Gastrocnemius medialis (tissue), 4 donors: ENCODE measurements around the gene TASOR. TPM values are rescaled to one million over a fixed set of nuclear protein-coding genes. Genes with fewer than 3 reads are reported as not detected.

ENCODE experiments used
- ATAC-seq, 2 donors: fragments of 150-250 bp; one replicate each; pipeline ENCODE4 v1.9.1; 2016
- DNase-seq, 2 donors: peaks; one replicate each; pipeline ENCODE4 v3.0.0-alpha.2; 2019
- H3K27ac ChIP-seq, 4 donors: fragments of 200-600 bp; sonication (generic); 1 replicate in 1 of 4; 2 replicates in 3 of 4; pipeline ENCODE4 v1.5.1; 2016 to 2018; ENCODE audit warnings: mild to moderate bottlenecking in 2 of 4, moderate library complexity in 1 of 4
- H3K27me3 ChIP-seq, 3 donors: fragments of 200-600 bp; sonication (generic) in 2 of 3; 1 replicate in 1 of 3; 2 replicates in 2 of 3; pipeline versions ENCODE4 v1.5.1 to v1.6.0; 2016 to 2019; ENCODE audit warnings: mild to moderate bottlenecking in 1 of 3, moderate library complexity in 1 of 3
- H3K36me3 ChIP-seq, 2 donors: fragments of 200-600 bp; sonication (generic) in 1 of 2; one replicate each; pipeline ENCODE4 v1.5.1; 2017 to 2018
- H3K4me1 ChIP-seq, 2 donors: fragments of 200-600 bp; sonication (generic) in 1 of 2; one replicate each; pipeline ENCODE4 v1.5.1; 2016 to 2017; ENCODE audit warnings: mild to moderate bottlenecking in 2 of 2
- H3K4me3 ChIP-seq, 4 donors: fragments of 200-600 bp; sonication (generic) in 3 of 4; 1 replicate in 1 of 4; 2 replicates in 3 of 4; pipeline ENCODE4 v1.5.1; 2016 to 2019; ENCODE audit warnings: mild to moderate bottlenecking in 2 of 4
- H3K9me3 ChIP-seq, 3 donors: fragments of 200-600 bp; sonication (generic) in 2 of 3; 1 replicate in 1 of 3; 2 replicates in 2 of 3; pipeline ENCODE4 v1.5.1; 2016 to 2019
- CTCF ChIP-seq, 5 experiments: fragments of 450-650 bp in 3 of 5; fragments of 200-600 bp in 2 of 5; sonication (generic) in 2 of 5; IDR thresholded peaks in 4 of 5; conservative IDR thresholded peaks in 1 of 5; 1 replicate in 4 of 5; 2 replicates in 1 of 5; pipeline ENCODE4 v1.5.1; 2016 to 2019; ENCODE audit warnings: antibody characterized with exemption in 5 of 5, mild to moderate bottlenecking in 3 of 5, moderate library complexity in 3 of 5
- POLR2A ChIP-seq, 2 donors: fragments of 450-650 bp; IDR thresholded peaks; one replicate each; pipeline ENCODE4 v1.6.1; 2017; ENCODE audit warnings: antibody characterized with exemption in 2 of 2, mild to moderate bottlenecking in 2 of 2, moderate library complexity in 2 of 2
- in situ Hi-C, 4 donors: fragments of 200-750 bp; cut with MboI; loops; one replicate each; pipeline versions ENCODE4 v1.15.0 to v1.8.0; 2017; ENCODE audit warnings: low sequenced_read_pairs in 4 of 4
- intact Hi-C: fragments of 100-400 bp; cut with DNase I; formaldehyde crosslinking; loops from one replicate; pipeline ENCODE4 v1.15.1; 2023; ENCODE audit warnings: low total_unique reads
- total RNA-seq, 4 donors: library from RNA; depleted of rRNA; stranded (reverse); fragments of >200 nt; gene quantifications; one replicate each; pipeline versions ENCODE4 v1.1.0 to v1.2.3, GENCODE V29; 2016

TASOR gene
- total RNA-seq, 4 donors from 2014 or later: 15.4 to 47.2 (median 31.8) TPM

DNA sequence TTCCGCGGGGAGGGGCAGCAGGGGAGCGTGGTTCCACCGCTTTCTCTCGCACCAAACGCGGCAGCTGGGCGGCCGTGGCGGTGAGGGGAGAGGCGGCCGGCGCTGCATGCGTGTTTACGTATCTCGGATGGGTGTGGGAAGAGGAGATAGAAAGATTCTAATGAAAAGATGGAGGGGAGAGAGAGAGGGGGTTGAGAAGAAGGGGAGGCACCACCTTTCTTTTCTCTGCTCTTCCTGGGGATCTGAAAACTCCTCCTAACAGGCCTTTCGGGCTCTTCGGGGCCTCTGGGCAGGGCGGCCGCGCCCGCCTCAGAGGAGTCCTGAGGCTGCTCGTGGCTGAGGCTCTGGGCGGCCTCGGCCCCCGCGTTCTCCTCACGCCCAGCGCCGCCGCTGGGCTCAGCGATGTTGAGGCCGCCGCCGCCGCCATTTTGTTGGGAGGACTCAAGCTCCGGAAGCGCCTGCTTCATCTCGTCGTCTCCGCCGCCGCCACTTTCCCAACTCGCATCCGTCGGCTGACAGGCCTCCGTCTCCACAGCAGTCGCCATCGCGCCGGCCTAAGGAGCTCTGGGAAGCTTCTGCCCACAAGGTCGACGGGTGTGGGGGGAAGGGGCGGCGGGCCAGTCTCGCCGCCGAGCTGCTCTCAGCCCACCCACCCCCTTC is 473 bp downstream of the TASOR start:
- peak overlapping the region; percentile 86 to 98 (median 94) for H3K4me3 ChIP-seq
- H3K9me3 ChIP-seq: no peaks in the 10 kb centered on the region
- DNase-seq: peak; percentile 53 to 58
- peak overlapping the region; percentile 97 to 99 (median 98) for H3K27ac ChIP-seq
- peaks cover 13 to 14% of the 10 kb centered on the region in 2 donors for H3K4me1 ChIP-seq
- intact Hi-C loops: loop anchor here (1.0 to 2.0 kb wide), 2 partner anchors 119 to 126 kb away; partner anchors contain the start of genes ARHGEF3 and CCDC66
- peak; percentile 85 for ATAC-seq
- H3K27me3 ChIP-seq: no peaks in the 10 kb centered on the region
- H3K36me3 ChIP-seq: no peaks in the 10 kb centered on the region
- in situ Hi-C loops: no loop called here
- TF ChIP-seq POLR2A (IDR thresholded peaks at IDR 0.05) (peak in 1 of 2 donors; percentile 28), CTCF (IDR thresholded peaks at IDR 0.05 in 4 of 5, conservative IDR thresholded peaks at IDR 0.05 in 1 of 5) (peak in 1 of 5 experiments; percentile 15)

DNA sequence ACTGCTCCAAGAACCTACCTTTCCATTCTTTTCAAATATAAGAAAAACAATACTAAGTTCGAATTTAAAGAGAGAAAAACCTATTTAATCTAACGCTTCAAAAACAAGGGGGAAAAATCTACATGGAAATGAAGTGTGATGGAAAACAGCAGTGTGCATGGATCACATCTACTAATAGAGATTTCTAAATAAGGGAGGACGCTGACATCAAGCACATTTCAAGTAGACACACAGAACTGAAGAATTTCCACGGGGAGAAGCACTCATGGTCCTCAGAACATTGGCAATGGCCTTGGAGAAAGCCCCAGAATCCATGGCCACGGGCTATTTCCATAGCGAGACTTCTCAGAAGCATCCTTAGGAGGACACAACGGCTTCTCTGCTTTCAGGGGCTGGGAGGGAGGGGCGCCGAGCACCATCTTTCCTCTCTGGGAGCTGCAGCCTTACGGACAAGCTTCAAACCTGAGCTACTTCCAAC is 1.0 kb downstream of the TASOR start:
- H3K4me3 ChIP-seq: peak overlapping the region; percentile 86 to 98 (median 94)
- DNase-seq: no peak
- H3K27ac ChIP-seq: peak overlapping the region; percentile 97 to 99 (median 98)
- peaks cover 13 to 14% of the 10 kb centered on the region in 2 donors for H3K4me1 ChIP-seq
- no peaks in the 10 kb centered on the region for H3K27me3 ChIP-seq
- in situ Hi-C loops (no loop called here), intact Hi-C loops (loop anchor here (2.0 kb wide), 1 partner anchor 125 kb away; the partner anchor contains the start of gene CCDC66)
- H3K9me3 ChIP-seq: no peaks in the 10 kb centered on the region
- no peak for ATAC-seq
- TF ChIP-seq POLR2A (IDR thresholded peaks at IDR 0.05) (no peak), CTCF (IDR thresholded peaks at IDR 0.05 in 4 of 5, conservative IDR thresholded peaks at IDR 0.05 in 1 of 5) (no peak)
- no peaks in the 10 kb centered on the region for H3K36me3 ChIP-seq

- intact Hi-C loops: no loop called here
- Histone ChIP-seq H3K27me3 (no peaks in the 10 kb centered on the region), H3K4me3 (no peak overlapping the region), H3K27ac (no peak overlapping the region), H3K36me3 (no peaks in the 10 kb centered on the region), H3K4me1 (peaks cover 13 to 14% of the 10 kb centered on the region in 2 donors), H3K9me3 (no peaks in the 10 kb centered on the region)
- TF ChIP-seq CTCF (IDR thresholded peaks at IDR 0.05 in 4 of 5, conservative IDR thresholded peaks at IDR 0.05 in 1 of 5) (no peak), POLR2A (IDR thresholded peaks at IDR 0.05) (no peak)
- no peak for DNase-seq
- ATAC-seq: no peak
- in situ Hi-C loops: no loop called here
Measured at GRCh38 chr3:56680054-56680580, 2.9 kb downstream of the TASOR start.

DNA sequence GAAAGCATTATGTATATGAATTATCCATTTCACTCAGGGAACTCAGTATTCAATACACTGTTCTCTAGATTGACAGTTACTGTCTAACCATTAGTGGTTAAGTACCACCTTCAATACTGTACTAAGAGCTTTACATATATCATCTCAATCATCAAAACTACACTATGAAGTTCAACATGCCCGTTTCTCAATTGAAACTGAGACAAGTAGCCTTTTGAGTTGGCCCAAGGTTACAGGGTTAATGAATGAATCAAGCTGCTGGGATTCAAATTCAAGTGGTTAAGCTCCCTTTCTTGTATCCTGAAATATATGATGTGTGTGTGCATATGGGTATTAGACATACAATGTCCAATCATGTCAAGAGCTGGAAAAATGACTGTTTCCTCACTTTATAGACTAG is 5.8 kb downstream of the TASOR start:
- Histone ChIP-seq H3K36me3 (no peaks in the 10 kb centered on the region), H3K27ac (no peak overlapping the region), H3K27me3 (no peaks in the 10 kb centered on the region), H3K4me1 (peaks cover 13 to 14% of the 10 kb centered on the region in 2 donors), H3K4me3 (no peak overlapping the region), H3K9me3 (no peaks in the 10 kb centered on the region)
- TF ChIP-seq CTCF (IDR thresholded peaks at IDR 0.05 in 4 of 5, conservative IDR thresholded peaks at IDR 0.05 in 1 of 5): no peak
- TF ChIP-seq POLR2A (IDR thresholded peaks at IDR 0.05): no peak
- intact Hi-C loops: no loop called here
- DNase-seq (no peak), ATAC-seq (no peak)
- in situ Hi-C loops: no loop called here
